GM04503 (cell line): Measurements from ENCODE around the gene CHST4.
"Not testable (repeated sequence)": the region's sequence is repeated elsewhere in the genome, so short reads cannot be mapped to it uniquely, and the experiment has no call there.

Source experiments
- DNase-seq: peaks from one replicate; pipeline ENCODE4 v3.0.0-alpha.2; 2012; ENCODE audit warnings: low read depth

Gene CHST4

GRCh38 chr16:71524566-71525553 is 1.4 kb upstream of the CHST4 start:
- no peak for DNase-seq

DNA sequence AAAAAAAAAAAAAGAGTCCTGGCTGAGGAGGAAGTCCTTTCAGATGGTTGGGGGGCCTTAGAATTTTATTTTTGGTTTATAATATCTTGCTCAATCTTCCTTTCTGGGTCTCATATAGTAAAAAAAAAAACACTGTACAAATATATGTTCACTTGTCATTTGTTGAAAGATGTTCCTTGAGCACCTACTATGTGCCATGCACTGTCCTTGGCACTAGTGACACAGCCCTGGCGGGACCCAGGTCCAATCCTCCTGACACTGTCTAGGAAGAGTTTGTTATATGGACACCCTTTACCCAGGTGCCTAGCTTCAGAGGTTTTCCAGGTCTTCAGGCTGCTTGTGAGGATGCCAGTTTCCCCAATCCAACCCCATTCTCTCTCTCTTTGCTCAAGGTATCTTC is 2.0 kb downstream of the CHST4 start:
- no peak for DNase-seq

DNA sequence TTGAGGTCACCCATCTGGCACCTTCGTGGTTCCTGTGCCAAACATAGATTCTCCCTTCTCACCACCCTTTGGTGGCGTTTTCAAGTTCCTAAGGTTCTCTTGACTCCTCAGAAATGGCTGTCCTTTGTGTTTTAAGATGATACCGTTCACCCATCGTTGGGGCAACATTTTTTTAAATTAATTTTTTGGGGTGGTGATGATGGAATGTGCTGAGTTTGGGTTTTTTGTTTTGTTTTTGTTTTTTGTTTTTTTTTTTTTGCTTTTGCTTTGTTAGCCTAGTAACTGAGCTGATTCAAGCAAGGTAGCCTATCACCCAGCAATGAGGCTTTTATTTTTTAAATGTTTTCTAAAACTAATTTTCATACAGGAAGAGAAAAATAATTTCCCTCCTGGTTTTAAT is 2.6 kb downstream of the CHST4 start:
- DNase-seq: no peak

- DNase-seq: no peak
These were observed 6.1 kb downstream of the CHST4 start for GRCh38 chr16:71532366-71532765.

- DNase-seq: no peak
These were observed 10.7 kb downstream of the CHST4 start for GRCh38 chr16:71536752-71537499.

DNA sequence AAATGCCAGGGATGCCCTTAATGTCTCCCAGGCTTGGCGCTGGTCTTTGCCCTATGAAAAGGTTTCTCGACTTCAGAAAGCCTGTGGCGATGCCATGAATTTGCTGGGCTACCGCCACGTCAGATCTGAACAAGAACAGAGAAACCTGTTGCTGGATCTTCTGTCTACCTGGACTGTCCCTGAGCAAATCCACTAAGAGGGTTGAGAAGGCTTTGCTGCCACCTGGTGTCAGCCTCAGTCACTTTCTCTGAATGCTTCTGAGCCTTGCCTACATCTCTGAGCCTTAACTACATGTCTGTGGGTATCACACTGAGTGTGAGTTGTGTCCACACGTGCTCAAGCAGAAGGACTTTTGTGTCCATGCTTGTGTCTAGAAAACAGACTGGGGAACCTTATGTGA is 11.4 kb downstream of the CHST4 start:
- DNase-seq: no peak

DNA sequence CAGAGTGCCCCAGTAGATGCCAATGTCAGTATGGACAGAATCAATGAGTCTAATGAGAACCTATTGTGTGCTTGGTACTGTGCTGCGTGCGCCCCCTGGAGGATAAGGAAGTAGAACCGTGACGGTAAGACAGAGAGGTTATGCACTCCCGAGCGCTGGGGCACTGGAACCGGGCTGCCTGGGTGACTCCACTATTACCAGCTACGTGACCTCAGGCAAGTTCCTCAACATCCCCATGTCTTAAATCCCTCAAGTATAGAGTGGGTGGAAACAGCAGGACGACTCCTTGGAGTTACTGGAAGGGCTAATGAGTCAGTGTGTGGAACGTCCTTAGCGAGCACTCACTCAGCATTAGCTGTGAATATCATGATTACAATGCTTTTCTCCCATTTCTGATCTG is 16.2 kb downstream of the CHST4 start:
- no peak for DNase-seq

- DNase-seq: no peak
These were observed 20.9 kb downstream of the CHST4 start for GRCh38 chr16:71547168-71547567.

GRCh38 chr16:71552698-71553503 is 26.7 kb downstream of the CHST4 start:
- DNase-seq: no peak

- DNase-seq: no peak
These were observed 29.1 kb downstream of the CHST4 start for GRCh38 chr16:71555230-71555891.

DNA sequence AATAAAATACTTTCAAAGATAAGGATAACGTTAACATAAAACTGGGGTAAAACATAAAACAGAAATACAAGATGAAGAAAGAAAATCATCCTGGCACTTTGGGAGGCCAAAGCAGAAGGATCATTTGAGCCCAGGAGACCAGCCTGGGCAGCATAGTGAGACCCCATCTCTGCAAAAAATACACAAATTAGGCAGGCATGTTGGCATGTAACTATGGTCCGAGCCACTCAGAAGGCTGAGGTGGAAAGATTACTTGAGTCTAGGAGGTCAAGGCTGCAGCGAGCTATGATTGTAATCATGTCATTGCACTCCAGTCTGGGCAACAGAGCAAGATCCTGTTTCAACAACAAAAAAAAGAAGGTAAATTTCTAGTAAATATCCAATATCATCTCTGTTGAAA is 31.1 kb downstream of the CHST4 start:
- no peak for DNase-seq

- DNase-seq: no peak
These were observed 31.8 kb downstream of the CHST4 start for GRCh38 chr16:71557954-71558582.

DNA sequence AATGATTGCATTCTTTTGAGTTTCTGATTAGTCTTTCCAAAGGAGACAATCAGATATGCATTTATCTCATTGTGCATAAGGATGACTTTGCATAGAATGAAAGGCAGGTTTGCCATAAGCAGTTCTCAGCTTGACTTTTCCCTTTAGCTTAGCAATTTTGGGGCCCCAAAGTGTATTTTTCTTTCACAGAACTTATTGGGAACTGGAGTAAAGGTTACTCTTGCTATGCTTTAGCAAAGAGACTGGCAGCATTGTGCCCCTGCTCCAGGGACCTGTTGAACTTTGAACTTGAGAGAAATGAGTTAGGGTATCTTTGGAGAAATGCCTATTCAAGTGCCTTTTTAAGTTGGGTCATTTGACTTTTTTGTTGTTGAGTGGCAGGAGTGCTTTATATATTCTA is 33.6 kb downstream of the CHST4 start:
- DNase-seq: no peak

- not testable (repeated sequence) for DNase-seq
These were observed 35.7 kb downstream of the CHST4 start for GRCh38 chr16:71561886-71562285.

DNA sequence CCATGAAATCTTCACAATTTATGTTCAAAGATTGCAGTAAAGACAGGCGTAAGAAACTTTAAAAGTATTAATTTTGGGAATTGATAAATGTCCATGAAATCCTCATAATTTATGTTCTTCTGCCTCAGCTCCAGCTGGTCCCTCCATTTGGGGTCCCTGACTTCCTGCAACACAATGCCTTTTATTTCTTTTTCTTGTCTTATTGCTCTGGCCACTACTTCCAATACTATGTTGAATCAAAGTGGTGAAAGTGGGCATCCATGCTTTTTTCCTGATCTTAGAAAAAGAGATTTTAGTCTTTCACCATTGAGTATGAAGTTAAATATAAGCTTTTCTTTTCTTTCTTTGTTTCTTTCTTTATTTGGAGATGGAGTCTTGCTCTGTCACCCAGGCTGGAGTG is 36.3 kb downstream of the CHST4 start:
- DNase-seq: no peak

DNA sequence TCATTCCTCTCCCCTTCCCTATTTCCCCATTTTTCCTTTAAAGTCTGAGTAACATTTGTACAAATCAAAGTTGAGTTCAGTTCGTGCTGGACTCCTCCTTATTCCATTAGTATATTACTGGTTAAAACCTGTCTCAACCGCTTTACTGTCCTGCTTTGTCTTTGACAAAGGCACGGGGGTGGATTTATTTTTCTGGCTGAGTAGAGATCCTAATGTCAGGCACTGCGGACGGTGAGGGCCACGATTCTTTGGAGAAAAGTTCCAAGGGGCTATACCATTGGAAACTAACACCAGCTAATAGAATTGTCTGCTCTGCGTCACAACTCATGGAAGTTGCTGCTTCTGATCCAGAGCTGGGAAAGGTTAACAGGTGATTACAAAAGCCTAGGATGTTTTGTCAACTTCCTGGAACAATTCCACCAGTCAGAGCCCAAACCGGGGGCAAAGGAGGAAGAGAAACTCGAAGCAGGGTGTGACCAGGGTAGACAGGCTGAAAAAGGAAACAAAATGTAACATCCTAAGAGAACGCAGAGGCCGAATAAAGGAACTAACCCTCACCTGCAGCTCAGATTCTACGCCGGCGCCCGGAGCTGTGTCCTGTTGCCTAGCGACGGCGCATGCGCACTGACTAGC is 38.2 kb downstream of the CHST4 start:
- no peak for DNase-seq

GRCh38 chr16:71565812-71566700 is 39.8 kb downstream of the CHST4 start:
- no peak for DNase-seq

- no peak for DNase-seq
These were observed 41.7 kb downstream of the CHST4 start for GRCh38 chr16:71567931-71568330.

GRCh38 chr16:71568551-71568950 is 42.3 kb downstream of the CHST4 start:
- no peak for DNase-seq

- DNase-seq: no peak
These were observed 43.4 kb downstream of the CHST4 start for GRCh38 chr16:71569621-71570020.
